HG03135 (cell line): ENCODE measurements around the gene RAB29.
"Not testable (repeated sequence)": the region's sequence is repeated elsewhere in the genome, so short reads cannot be mapped to it uniquely, and the experiment has no call there.

Experiments used
- ATAC-seq: cut with Tn5 transposase; IDR thresholded peaks from one replicate; pipeline ENCODE4 v1.9.1; 2021; ENCODE audit warnings: mild to moderate bottlenecking, moderate library complexity; ENCODE audit not compliant: unreplicated experiment

Gene RAB29, protein sequence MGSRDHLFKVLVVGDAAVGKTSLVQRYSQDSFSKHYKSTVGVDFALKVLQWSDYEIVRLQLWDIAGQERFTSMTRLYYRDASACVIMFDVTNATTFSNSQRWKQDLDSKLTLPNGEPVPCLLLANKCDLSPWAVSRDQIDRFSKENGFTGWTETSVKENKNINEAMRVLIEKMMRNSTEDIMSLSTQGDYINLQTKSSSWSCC

GRCh38 chr1:205775015-205775716 is at the start of gene RAB29:
TSS of gene RAB29 (minus strand) at chr1:205775482. CDS start at chr1:205774956, 526 bp downstream.
- ATAC-seq: peak; percentile 76

DNA sequence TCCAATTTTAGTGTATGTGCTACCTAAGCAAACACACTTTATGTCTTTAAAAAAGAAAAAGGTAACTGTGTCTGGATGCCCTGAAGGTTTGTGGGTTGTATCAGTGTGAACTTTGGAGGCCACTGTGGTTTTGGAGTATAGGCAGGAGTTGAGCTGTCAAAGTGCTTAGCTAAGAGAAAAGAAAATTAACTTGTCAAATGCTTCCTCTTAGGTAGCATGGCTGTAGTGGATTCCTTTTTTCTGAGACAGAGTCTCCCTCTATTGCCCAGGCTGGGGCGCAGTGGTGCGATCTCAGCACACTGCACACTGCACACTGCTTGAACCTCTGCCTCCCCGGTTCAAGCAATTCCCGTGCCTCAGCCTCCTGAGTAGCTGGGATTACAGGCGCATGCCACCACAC is 48.9 kb upstream of the RAB29 start:
- ATAC-seq: no peak

DNA sequence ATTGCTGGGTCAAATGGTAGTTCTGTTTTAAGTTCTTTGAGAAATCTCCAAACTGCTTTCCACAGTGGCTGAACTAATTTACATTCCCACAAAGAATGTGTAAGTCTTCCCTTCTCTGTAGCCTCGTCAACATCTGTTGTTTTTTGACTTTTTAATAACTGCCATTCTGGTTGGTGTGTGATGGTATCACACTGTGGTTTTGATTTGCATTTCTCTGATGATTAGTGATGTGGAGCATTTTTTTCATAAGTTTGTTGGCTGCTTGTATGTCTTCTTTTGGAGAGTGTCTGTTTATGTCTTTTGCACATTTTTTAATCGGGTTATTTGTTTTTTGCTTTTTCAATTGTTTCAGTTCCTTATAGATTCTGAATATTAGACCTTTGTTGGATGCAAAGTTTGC is 48.0 kb upstream of the RAB29 start:
- ATAC-seq: not testable (repeated sequence)

- no peak for ATAC-seq
Measured at GRCh38 chr1:205822397-205822796, 47.1 kb upstream of the RAB29 start.

GRCh38 chr1:205817988-205818387 is 42.7 kb upstream of the RAB29 start:
- ATAC-seq: no peak

- ATAC-seq: no peak
Measured at GRCh38 chr1:205817364-205817763, 42.1 kb upstream of the RAB29 start.

- ATAC-seq: no peak
Measured at GRCh38 chr1:205813755-205814058, 38.4 kb upstream of the RAB29 start.

DNA sequence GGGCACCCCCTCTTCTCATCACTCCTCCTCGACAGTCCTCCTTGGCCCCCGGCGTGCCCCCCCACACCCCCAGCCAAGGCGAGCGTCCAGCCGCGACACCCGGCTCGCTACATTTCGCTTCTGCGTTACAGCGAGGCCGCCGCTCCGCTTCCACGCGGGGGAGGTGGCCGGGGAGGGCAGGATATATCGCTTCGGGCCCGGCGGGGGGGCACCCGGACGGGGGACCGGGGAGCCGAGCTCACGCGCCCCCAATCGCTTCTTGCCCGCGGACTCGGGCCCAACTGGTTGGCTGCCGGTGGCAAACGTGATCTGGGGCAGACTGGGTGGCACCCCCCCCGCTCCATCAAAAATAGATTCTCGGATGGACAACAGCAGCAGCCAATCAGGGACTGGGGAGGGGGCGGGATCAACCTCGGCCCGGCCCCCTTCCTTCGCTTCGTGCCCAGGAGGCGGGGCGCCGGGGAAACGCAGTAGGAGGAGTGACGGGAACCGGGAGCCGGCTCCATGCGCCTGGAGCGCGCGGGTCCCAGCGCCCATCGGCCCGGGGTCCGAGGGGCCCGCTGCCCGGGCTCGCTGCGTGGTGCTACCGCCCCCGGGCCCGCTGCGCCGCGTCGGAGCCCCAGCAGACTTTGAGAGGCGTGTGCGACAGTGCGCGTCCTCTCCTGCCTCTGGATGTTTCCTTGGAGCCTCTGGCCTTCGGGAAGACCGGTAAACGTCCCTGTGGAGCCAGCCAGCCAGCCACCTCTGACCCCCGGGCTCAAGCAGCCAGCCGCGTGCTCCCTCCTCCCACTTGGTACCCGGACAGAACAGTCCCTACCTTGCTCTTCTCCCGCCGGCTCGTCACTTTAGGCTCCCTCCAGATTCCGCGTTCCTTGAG is 37.8 kb upstream of the RAB29 start, which contains the start of gene SLC41A1:
Gene SLC41A1, minus strand, starts transcription at position 321 of the 877 bp plus-strand sequence. CDS start 2,757 bp downstream, outside the sequence.
- no peak for ATAC-seq

DNA sequence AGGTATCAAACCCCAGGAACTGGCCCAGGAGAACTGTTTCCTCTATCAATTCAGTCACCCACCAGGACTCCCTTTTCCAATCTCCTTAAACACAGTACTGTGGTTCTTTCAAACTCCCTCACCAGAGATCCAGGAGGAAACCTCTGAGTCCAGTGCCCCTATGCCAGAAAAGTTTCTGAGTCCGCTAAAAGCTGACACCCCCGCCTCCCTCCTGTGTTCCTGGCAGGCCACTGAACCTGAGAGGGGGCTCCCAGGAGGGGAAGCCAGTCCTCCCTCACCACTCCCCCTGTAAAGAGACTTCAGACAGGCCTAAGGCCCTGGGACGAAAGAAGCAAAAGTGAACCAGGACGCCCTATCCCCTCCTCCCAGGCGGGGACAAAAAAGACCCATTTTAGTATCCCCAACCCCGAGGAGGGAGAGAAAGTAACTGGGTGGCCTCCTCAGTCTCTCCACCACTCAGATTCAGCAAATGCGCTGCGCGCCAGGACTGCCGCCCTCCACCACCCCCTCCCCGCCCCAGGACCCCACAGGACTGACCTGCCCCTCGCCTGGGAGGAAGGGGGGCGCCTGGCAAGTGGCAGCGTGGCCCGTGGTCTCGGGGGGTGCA is 37.1 kb upstream of the RAB29 start:
- no peak for ATAC-seq

DNA sequence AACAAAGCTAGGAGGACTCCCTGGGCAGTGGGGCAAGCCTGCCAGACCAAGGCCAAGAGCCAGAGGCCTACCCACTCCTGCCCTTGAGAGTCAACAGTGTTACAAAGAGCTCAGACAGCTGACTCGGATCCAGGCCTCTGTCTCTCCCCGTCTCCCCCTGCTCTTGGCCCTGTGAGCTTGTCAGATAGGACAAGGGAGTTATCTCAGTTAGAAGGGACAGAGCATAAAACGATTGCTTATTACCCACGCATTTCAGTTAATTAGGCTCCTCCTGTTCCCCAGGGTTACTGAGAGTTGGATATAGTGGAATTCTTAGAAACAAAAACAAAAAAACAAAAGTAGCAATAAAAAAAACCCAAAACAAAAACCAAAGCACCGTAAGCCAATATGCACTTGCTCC is 36.4 kb upstream of the RAB29 start:
- no peak for ATAC-seq

GRCh38 chr1:205810448-205811157 is 35.3 kb upstream of the RAB29 start:
- ATAC-seq: no peak

DNA sequence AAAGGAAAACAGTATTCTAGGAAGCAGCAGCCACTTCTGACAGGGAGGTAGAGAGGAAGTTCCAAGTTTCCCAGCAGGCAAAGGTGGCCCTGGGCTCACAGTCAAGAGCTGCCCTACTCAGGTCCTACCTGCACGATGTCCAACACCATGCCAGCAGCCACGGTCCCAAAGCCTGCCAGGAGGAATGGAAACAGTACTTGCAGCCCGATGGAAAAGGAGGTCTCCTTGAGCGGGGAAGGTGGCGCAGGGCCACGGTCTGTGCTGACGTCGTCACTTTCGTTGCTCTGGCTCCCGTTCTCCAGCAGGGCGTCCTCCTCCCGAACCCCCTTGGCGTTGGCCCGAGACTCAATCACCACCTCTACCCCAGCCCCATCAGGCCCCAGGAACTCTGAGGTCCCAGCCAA is 34.7 kb upstream of the RAB29 start:
- no peak for ATAC-seq

- ATAC-seq: no peak
Measured at GRCh38 chr1:205809469-205809868, 34.2 kb upstream of the RAB29 start.

GRCh38 chr1:205805082-205805711 is 29.9 kb upstream of the RAB29 start:
- no peak for ATAC-seq

- no peak for ATAC-seq
Measured at GRCh38 chr1:205804605-205805004, 29.3 kb upstream of the RAB29 start.

DNA sequence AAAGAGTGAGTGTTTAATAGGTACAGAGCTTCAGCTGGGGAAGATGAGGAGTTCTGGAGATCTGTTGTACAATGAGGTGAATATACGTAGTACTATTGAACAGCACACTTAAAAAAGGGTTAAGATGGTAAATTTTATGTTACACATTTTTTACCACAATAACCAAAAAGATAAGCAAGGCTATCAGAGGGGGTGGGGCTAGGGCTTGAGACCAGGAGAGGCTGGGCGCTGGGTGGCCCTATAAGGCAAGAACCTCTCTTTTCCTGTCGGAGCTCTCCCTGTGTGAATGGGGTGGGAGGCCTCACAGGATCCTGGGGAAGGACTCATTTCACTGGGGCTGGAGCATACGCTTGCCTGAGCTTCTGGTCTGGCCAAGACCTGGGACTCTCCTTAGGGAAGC is 28.7 kb upstream of the RAB29 start:
- ATAC-seq: no peak

GRCh38 chr1:205802060-205802459 is 26.8 kb upstream of the RAB29 start:
- no peak for ATAC-seq

GRCh38 chr1:205800981-205801703 is 25.9 kb upstream of the RAB29 start:
- no peak for ATAC-seq

DNA sequence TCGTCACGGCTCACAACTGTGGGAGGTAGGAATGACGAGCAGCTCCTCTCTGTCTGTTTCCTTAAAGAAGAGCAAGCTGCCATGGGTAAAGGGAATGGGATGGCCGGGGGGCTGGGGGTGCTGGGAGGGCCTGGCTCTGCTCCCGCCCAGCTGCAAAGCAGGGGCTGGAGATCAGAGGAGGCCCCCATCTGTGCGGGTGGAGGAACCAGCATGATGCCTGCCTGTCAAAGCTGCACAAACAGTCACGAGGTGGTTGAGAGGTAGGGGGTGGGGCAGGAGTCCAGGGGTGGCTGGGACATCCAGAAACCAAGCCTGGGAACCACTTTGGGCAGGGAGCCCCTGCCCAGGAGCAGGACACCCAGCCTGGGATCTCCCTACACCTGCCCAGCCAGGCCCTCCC is 25.1 kb upstream of the RAB29 start:
- ATAC-seq: no peak

DNA sequence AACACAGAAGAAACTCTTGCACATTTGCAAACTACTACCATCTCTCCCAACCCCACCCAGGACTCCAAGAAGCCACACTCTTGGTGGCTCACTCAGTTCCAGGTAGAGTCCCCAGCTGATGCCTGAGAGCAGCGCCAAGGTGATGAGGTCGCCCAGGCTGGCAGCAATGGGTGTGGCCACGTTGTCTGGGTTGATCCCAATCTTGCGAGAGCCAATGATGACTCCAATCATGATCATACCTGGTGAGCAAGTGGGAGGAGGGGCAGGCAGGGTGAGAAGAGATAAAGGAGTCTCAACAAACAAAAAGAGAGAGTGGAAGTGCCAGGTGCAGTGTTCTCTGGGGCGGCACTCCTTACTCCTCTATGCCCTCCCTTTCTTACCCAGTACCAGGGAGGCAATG is 23.3 kb upstream of the RAB29 start:
- ATAC-seq: no peak
